OCI-M2 (cell line): ENCODE results near the gene MERTK.
"Not testable (repeated sequence)": the region's sequence is repeated elsewhere in the genome, so short reads cannot be mapped to it uniquely, and the experiment has no call there.

Source experiments
- DNase-seq: peaks from one replicate; lab custom pipeline; 2025; ENCODE audit not compliant: unreplicated experiment; lab: John Stamatoyannopoulos, UW

Gene MERTK

DNA sequence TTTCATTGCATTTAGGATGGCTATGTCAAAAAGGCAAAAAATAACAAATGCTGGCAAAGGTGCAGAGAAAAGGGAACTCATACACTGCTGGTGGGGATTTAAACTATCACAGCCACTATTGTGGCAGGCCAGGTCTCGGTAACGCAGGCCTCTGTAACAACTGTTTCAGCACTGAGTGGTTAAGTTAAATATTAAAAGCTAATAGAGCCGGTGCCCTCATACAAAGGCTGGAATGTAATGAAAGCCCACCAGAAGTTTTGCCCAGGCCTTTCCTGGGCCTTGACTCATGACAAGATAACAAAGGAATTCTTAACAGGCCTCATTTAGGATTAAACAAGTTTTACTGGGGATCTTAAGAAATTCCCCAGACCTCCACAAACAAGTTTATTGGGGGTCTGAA is 10.7 kb downstream of the MERTK start:
- DNase-seq = no peak

- not testable (repeated sequence) for DNase-seq
These were observed 11.6 kb downstream of the MERTK start for GRCh38 chr2:111909997-111910396.

- DNase-seq = no peak
These were observed 12.3 kb downstream of the MERTK start for GRCh38 chr2:111910609-111911277.

DNA sequence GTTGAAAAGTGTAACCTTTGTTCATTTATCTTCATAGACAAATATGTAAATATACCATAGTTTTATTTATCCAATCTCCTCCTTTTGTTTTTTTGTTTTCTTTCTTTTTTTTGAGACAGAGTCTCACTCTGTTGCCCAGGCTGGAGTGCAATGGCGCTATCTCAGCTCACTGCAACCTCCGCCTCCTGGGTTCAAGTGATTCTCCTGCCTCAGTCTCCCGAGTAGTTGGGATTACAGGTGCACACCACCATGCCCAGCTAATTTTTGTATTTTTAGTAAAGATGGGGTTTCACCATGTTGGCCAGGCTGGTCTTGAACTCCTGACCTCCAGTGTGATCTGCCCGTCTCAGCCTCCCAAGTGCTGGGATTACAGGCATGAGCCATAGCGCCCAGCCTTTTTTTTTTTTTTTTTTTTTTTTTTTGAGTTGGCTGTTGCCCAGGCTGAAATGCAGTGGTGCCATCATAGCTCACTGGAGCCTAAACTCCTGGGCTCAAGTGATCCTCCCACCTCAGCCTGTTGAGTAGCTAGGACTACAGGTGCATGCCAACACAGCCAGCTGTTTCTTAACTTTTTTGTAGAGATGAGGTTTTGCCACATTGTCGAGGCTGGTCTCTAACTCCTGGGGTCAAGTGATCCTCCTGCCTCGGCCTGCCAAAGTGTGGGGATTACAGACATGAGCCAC is 13.0 kb downstream of the MERTK start:
- DNase-seq = not testable (repeated sequence)

- DNase-seq = no peak
These were observed 14.1 kb downstream of the MERTK start for GRCh38 chr2:111912547-111912946.

DNA sequence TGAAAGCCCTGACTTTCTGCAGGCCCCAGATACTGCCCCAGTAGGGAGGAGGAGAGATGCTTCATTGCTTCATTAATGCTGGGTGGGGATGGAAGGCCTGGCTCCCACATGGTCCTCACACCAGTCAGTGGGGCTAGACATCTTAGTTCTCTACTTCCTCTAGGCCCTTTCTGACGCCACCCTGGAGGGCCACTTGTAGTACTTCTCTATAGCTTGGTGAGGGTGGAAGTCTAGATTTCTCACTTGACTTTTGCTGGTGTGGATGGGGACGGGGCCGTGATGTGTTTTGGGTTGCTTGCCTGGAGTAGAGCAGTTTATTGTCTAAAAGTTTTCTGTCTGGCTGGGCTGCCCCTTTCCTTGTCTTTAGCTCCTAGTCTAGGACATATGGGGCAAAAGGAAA is 18.7 kb downstream of the MERTK start:
- no peak for DNase-seq

DNA sequence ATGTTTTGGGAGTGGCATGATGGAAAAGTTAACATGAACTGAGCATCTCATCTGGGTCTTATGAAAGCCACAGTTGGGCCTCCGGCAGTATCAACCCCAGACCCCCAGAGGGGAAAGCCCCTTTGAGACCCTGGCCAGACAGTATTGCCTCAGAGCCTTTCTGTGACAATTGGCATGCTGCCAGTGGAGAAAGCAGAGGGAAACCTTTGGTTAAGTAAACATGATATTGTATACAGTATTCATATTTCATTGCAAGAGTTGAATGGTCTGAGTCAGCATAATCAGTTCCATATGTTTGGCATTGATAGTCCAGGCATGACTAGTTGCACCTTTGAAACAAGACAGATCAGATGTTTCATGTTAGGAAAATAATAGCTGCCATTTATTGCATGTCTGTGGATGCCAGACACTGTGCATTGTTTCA is 20.0 kb downstream of the MERTK start:
- DNase-seq = peak; percentile 3

DNA sequence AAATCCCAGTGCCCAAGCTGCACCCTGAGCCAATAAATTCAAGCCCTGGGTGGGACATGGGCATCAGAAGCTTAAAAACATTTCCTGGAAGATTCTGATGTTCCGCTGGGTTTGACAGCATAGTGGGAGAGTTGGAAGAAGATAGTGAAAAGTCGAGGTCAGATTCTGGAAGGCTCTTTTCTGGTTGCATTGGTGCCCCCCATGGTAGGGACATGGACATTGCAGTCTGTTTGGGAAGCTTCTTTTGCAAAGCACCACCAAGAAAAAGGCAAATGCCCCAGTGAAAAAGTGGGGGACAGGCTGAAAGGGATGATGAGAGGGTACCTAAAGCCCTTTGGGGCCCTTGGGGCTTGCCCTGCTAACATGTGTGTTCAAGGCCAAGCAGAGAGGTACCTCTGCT is 21.0 kb downstream of the MERTK start:
- no peak for DNase-seq

- DNase-seq = no peak
These were observed 21.6 kb downstream of the MERTK start for GRCh38 chr2:111919794-111920608.

DNA sequence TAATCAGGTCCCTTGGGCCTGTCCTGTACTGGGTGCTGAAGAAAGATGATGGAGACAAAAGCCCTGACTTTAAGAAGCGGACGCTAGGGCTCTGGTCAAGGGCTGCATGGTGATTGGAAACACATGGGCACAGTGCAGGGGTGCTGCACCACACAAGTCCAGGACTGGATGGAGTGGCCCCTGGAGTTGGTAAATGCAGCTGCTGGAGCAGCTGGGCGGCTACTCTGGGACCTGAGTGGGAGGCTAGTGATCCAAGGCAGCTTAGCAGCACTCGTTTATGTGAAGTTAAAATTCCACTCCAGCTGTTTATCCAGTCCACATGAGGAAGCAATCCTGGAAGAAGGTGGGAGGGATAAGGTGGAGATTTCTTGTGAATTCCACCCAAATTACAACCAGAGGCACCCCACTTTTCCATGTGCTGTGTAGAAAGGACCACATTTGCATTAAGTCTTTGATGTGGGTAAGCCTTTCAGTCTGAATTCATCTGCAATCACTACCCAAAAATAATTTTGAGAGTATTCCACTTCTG is 24.9 kb downstream of the MERTK start:
- no peak for DNase-seq

- DNase-seq = no peak
These were observed 26.3 kb downstream of the MERTK start for GRCh38 chr2:111924617-111925107.

GRCh38 chr2:111927723-111928122 is 29.3 kb downstream of the MERTK start:
- no peak for DNase-seq

GRCh38 chr2:111930409-111930808 is 32.0 kb downstream of the MERTK start:
- no peak for DNase-seq

DNA sequence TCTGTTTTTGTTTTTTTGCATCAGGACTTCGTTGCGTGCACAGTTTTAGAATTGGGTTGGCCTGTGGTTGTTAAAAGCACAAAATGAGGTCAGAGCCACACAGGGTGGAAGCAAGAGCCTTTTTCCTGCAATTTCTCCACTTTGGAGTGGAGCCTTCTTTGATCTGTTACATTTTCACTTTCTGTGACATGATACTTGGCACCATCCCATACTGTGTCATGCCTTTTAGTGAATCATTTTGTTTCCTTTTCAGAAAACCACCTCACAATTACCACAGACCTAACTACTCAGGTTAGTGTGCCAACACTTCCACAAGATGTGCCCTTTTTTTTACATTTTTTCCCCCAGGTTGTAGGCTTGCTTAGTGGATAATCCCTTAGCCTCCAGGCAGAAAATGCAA is 32.5 kb downstream of the MERTK start:
- no peak for DNase-seq

DNA sequence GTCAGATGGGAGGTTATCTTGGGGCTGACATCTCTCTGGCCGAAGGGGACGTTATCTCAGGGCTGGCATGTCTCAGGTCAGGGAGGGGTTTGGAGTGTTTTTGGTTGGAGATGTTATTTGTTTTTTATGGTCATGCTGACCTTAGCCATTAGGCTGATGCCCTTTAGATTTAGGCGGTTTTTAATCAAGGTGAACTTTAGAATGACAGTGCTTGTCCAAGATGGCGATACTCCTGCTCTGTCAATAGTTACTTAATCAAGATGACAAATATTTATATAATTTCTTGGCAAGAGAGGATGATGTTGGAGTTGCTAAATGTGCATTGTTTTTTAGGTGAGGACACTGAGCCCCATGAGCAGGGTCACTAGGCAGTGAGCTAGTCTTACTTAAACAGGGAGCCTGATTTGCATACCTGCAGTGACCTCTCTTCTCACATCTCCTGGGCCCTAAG is 34.5 kb downstream of the MERTK start:
- no peak for DNase-seq

- not testable (repeated sequence) for DNase-seq
These were observed 35.5 kb downstream of the MERTK start for GRCh38 chr2:111933900-111934299.

DNA sequence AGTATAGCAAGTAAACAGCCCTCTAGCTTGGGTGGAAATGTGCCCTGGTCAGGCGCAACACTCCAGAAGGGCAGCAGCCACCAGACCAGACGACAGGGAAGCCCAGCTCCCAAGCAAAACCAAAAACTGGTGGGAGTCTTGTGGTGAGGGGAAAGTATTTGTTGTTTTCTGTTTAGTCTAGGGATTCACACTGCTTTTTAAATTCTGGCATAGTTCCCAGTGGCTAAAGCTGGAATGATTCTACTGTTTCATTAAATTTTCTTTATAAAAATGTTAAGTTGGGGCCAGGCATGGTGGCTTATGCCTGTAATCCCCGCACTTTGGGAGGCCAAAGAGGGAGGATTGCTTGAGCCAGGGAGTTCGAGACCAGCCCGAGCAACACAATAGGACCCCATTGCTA is 38.5 kb downstream of the MERTK start:
- no peak for DNase-seq

DNA sequence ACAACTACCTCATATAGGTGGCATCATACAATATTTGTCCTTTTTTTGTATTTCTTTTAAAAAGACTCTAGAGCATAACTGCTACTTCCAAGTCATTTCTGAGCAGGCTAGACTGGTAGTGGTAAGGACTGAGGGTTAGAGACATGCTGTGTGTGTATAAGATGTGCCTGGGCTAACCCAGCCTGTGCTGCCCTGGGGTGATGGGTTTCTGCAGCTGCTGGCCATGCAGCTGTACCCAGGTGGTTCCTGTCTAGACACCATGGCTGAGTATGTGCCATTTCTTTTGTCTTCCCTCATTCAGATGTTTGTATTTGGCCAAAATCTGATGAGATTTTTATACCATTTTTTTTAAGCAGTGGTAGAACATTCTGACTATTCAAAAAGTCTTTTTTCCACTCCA is 40.0 kb downstream of the MERTK start:
- no peak for DNase-seq

GRCh38 chr2:111940333-111941196 is 42.2 kb downstream of the MERTK start:
- DNase-seq = no peak

DNA sequence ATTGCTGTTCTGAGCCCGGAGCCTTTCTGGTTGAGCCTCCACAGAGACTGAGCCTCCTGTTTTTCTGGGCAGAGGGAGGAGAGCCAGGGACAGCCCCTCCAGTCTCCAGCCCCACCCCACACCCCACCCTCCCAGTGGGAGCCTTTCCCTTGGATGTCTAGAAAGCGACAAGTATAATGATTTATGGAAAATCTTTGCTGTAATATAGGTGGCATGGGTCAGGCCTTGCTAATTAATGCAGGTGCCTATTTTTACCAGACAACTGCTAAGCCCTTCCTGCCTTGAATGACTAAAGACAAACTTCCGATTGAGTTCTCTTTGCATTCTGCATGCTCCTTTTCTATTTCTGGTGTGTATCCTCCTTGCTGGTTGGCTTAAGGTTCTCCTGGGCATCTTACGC is 43.1 kb downstream of the MERTK start:
- DNase-seq = no peak
